Caki2 (cell line): Measurements from ENCODE around the gene NFIB. TPM values are rescaled to one million over a fixed set of nuclear protein-coding genes. Genes with fewer than 3 reads are reported as not detected.
A peak's percentile ranks its signal among the peaks of the same experiment; 100 is the strongest.

Experiments
- DNase-seq: peaks from one replicate; pipeline ENCODE4 v3.0.0-alpha.2; 2015; ENCODE audit warnings: low read depth
- in situ Hi-C: cut with HindIII; loops from 2 replicates; pipeline ENCODE4 v1.10.0; 2016; ENCODE audit warnings: low sequenced_read_pairs, low pct_unique_long_range_greater_than_20kb, mixed read lengths
- total RNA-seq: library from RNA; depleted of rRNA; stranded (reverse); fragments of >200 nt; shearing (Covaris generic); gene quantifications from 2 replicates; pipeline ENCODE4 v1.2.3, GENCODE V29; 2014; ENCODE audit warnings: low replicate concordance

Gene NFIB
- total RNA-seq, 1 experiment from 2014 or later = 15.4 TPM

DNA sequence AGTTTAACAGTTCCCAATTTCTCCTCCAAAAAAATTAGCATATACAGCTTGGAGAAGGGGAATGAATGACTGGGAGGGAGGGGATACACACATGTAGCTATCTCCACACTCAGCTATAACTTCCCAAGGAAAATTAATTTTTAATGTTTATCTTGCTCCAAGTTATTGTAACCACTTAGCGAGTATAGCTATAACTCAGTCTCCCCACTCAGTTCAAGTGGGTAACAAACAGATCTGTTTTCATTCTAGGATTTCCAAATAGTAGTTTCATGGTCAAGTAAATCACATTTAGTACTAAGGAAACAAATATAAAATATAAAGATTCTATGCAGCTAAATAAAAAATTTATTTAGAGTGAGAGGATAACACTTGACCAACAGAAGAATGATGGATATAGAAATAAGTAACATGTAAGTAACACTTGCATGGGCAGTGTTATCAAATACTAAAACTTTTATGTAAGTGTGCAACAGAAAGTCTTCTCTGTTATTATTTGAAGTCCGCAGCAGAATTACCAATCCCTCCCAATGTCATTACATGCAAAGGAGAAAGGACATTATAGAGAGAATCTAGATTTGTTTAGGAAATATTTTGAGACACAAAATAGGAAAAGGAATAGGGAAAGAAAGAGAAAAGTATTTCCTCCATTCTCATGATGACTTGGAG lies 10.2 kb upstream of the NFIB start:
- peak; percentile 46 for DNase-seq
- in situ Hi-C loops = no loop called here

GRCh38 chr9:14323083-14323971 lies 9.4 kb upstream of the NFIB start:
- in situ Hi-C loops = no loop called here
- DNase-seq = peak; percentile 41

DNA sequence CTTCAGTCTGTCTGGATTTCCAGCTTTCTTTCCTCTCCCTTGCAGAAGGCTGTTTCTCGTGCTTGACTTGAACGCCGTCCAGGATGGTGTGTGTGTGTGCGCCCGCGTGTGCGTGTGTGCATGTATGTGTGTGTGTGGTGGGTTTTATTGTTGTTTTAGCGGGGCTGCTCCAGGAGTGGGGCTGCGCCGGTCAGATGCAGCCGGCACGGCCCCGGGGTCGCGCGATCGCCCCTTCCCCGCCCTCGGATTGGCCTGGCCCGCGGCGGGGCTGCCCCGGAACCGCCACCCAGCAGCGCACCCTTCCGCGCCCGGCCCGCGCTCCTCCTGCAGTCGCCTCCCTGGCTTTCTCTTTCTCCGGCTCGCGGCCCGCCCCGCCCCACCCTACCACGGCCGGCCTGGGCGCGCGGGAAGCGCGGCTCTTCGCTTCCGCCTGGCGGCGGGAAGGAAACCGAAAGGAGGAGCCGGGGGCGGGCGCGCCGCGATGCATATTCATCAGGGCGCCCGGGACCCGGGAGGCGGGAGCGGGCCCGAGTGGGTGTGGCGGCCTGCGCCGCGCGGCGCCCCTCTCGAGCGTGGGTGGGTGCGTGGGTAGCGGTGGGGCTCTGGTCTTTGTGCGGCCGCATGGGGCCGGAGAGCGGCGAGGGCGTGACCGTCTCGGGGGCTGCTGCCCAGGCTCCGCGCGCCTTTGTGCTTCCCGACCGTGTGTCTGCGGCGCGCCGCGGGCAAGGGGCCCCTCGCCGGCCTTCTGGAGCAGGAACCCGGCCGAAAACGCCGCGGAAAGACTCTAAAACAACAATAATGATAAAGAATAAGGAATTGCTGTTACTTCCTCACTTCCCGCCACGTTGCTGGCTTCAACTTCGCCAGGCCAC lies 8.5 kb upstream of the NFIB start:
- in situ Hi-C loops = no loop called here

GRCh38 chr9:14321517-14322130 lies 7.7 kb upstream of the NFIB start:
- in situ Hi-C loops = no loop called here
- DNase-seq = no peak

More for the DNA sequence above, 8.5 kb upstream of the NFIB start:
- DNase-seq = peak; percentile 92

- in situ Hi-C loops = no loop called here
- peak; percentile 79 for DNase-seq
These were observed 6.6 kb upstream of the NFIB start for GRCh38 chr9:14320271-14321181.

- in situ Hi-C loops = no loop called here
- DNase-seq = peak; percentile 58
These were observed 5.1 kb upstream of the NFIB start for GRCh38 chr9:14318934-14319580.

GRCh38 chr9:14318361-14318760 lies 4.4 kb upstream of the NFIB start:
- in situ Hi-C loops = no loop called here

GRCh38 chr9:14317667-14318320 lies 3.9 kb upstream of the NFIB start:
- in situ Hi-C loops = no loop called here
- peak; percentile 36 for DNase-seq

More at GRCh38 chr9:14318361-14318760, 4.4 kb upstream of the NFIB start:
- DNase-seq = peak; percentile 26

DNA sequence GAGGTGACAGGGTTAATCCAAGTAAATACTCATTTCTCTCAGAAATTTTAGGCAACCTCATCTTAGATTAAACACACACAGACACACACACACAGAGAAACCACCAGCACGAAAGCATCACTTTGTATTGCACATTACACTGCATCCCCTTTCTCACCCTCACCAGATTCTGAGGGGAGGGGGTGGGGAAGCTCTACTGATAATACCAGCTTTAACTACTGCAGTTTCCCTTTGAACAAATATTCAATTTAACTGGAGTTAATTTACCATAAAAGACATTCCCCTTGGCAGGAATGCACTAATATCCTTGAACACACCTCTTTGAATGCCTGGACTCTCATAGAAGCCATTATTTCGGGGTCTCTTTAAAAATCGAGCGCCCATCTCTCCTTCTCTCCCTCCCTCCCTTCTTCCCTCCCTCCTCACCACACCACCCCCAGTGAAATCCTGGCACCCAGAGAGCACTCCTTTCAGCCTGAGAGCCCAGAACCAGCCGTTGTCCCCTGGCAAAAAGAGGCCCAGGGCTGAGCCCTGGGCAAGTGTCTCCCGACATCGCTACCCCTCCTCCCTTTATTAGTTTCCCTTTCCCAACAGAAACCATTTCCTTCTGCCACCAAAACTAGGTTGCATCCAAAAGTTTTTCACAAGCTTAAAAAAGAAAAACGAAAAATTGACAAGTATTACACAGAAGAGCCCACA lies 2.8 kb upstream of the NFIB start:
- in situ Hi-C loops = no loop called here
- DNase-seq = peak; percentile 52

DNA sequence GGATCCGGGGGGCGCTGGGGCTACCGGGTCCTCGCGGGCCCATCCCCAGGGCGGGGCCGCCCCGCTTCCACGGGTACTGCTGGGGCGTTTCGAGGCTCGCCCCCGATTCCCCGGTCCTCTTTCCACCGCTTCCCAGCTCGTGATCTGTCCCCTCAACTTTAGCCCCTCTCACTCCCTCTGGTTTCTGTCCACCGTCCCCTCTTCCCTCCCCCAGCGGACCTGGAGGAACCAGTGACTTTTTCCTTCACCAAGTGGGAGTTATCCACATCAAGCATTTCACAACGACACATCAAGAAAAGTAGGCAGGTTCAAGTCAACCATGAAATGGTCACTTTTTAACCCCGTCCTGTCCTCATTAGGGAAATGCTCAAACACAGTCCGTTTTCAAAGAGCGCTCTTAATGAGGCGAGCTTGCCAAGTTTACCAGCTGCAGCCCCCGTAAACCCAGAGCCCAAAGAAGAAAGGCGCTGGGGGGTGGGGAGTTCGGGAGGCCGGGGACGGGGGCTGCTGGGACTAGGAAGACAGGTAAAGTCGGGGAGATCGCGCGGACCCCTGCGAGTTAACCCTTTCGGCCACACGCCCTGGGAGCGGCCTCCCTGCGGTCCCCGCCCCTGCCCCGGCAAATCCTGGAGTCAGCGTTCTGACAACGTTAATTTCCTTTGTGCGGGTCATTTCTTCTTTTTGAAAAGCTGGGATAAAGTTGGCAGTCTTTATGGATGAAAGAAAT lies 2.1 kb upstream of the NFIB start:
- in situ Hi-C loops = no loop called here

DNA sequence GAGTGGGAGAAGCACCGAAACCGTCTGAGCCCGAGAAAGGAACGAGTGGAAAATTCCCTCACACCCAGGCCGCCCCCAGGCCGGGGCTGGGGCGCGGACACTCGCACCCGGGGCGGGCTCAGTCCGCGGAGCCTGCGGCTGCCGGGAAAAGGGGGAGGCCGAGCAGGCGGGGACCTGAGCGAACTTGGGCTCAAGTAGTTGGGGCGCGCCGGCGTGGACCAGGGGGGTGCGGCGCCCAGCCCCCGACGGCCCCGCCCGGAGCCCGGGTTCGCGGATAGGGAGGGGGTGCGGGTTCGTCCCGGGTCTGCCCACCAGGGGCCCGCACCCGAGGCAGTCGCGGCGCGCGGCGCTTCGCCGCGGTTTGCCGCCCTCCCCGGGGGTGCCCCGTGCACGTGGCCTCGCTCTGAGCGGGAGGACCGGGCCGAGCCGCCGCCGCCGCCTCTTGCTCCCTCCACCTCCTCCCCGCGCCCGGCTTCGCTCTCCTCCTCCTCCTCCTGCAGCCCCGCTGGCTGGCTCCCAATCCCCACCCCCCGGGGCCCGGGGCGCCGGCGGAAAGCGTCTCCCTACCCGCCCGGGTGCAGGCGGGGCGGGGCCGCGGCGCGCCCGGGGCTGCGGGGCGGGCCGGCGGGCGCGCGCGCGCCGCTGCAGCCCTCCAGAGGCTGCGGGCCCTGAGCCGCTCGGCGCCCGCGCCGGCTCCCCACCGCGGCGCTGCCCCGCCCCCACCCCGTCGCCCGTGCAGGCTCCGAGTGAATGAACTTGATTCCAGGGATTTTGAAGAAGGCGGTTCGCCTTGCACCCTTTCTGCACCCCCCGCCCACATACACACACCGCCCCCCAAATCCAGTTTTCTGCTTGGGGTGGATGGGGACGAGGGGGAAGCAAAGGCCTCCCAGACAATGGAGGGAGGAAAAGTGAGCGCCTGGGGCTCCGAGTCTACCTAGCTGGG lies 1.3 kb upstream of the NFIB start:
- DNase-seq = peak; percentile 91
- in situ Hi-C loops = no loop called here

More for the DNA sequence above, 2.1 kb upstream of the NFIB start:
- peak; percentile 83 for DNase-seq

DNA sequence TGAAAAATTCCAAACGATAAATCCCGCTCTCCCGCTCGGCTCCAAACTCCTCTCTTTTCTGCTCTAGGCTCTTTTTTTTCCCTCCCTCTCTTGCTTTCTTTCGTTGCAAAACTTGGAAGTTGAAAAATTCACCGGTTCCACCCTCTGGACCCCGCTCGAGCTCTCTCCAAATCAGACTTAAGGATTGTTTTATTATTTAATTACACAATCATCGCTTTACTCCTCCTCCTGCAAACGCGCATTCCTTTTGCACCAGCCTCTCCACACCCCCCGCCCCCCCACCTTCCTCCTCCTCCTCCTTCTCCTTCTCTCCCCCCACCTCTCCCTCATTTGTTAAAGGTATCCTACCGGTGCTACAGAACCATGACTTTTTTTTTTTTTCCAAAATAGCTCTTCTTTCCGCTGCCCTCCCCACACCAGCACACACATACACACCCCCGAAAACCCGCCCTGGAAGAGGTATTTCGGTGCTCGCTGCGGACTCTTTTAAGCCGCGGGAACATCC lies 535 bp upstream of the NFIB start:
- in situ Hi-C loops = no loop called here
- no peak for DNase-seq

- DNase-seq = peak; percentile 41
- in situ Hi-C loops = no loop called here
These were observed 482 bp downstream of the NFIB start for GRCh38 chr9:14313378-14313940.
